Brain microvascular endothelial cell (primary cell): ENCODE data around the gene KREMEN2.

Source experiments
- DNase-seq: peaks from one replicate; pipeline ENCODE4 v3.0.0-alpha.2; 2020
- H3K27ac ChIP-seq: fragments of 250-450 bp; sonication (Bioruptor Pico); 2 replicates; pipeline ENCODE4 v1.5.1; 2020; ENCODE audit warnings: mild to moderate bottlenecking, moderate library complexity
- H3K27me3 ChIP-seq: fragments of 250-450 bp; sonication (Bioruptor Pico); replicated peaks from 2 replicates; pipeline ENCODE4 v1.5.1; 2020; ENCODE audit warnings: mild to moderate bottlenecking
- H3K36me3 ChIP-seq: fragments of 250-450 bp; sonication (Bioruptor Pico); replicated peaks from 2 replicates; pipeline ENCODE4 v1.5.1; 2020; ENCODE audit warnings: mild to moderate bottlenecking
- H3K4me3 ChIP-seq: 2 replicates; pipeline ENCODE4 v1.5.1; 2011; ENCODE audit warnings: low read depth, mild to moderate bottlenecking, control low read depth, low read length, moderate library complexity
- in situ Hi-C: cut with HindIII; loops from 2 replicates; pipeline ENCODE4 v1.10.0; 2017; ENCODE audit warnings: low sequenced_read_pairs, low pct_ligation_motif_present
- TF ChIP-seq, protein P1 (sequence below): IDR thresholded peaks from 2 replicates; pipeline ENCODE4 v1.5.1; 2011; ENCODE audit warnings: low read depth, mild to moderate bottlenecking, moderate library complexity, low read length, control low read depth, inconsistent platforms; ENCODE audit errors: missing control alignments

Gene KREMEN2

DNA sequence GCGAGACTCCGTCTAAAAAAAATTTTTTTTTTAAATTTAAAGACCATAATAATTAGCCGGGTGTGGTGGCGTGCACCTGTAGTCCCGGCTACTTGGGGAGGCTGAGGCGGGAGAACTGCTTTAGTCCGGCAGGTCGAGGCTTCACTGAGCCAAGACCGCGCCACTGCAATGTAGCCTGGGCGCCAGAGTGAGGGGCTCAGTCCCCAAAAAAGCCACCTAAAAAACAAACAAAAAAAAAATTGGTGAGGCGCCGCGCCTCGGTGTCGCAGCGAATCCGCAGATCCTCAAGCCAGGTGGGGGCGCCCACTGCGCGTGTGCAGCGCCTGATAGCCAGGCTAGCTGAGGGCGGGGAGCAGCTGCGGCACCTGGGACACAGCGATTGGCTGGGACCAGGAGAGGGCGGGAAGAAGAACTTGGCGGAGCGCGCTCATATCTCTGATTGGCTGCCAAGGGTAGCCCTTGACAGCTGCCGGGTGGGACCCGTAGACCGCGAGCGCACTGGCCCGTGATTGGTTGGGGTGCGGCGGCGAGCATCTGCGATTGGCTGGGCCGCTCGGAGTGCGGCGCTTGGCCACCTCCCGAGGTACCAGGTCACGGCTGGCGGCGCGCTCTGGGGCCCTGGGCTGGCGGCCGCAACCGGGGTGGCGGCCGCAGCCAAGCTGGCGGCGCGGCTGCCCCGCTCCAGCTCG is 39.7 kb downstream of the KREMEN2 start:
- Histone ChIP-seq H3K36me3 (no peaks in the 10 kb centered on the region), H3K27ac (no peak overlapping the region), H3K4me3 (no peak overlapping the region), H3K27me3 (peaks cover 23% of the 10 kb centered on the region)
- in situ Hi-C loops = no loop called here
- TF ChIP-seq, protein P1, sequence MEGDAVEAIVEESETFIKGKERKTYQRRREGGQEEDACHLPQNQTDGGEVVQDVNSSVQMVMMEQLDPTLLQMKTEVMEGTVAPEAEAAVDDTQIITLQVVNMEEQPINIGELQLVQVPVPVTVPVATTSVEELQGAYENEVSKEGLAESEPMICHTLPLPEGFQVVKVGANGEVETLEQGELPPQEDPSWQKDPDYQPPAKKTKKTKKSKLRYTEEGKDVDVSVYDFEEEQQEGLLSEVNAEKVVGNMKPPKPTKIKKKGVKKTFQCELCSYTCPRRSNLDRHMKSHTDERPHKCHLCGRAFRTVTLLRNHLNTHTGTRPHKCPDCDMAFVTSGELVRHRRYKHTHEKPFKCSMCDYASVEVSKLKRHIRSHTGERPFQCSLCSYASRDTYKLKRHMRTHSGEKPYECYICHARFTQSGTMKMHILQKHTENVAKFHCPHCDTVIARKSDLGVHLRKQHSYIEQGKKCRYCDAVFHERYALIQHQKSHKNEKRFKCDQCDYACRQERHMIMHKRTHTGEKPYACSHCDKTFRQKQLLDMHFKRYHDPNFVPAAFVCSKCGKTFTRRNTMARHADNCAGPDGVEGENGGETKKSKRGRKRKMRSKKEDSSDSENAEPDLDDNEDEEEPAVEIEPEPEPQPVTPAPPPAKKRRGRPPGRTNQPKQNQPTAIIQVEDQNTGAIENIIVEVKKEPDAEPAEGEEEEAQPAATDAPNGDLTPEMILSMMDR = peak; percentile 55
- DNase-seq = peak; percentile 96

DNA sequence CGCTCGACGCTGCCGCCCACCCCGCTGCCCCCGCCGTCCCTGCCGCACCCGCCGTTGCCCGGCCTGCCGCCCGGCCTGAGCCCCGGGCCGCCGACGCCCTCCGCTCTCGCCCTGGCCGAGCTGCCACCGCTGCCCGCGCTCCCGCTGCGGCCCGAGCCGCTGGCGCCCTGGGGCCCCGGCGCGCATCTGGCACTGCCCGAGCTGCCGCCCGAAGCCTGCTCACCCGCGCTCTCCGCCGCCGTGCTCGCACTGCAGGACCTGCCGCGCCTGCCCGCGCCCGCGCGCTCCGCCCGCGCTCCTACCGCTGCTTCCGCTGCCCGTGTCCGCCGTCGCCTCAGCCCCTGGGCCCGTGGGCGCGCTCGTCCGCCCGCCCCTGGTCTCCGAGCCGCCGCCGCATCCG is 40.2 kb downstream of the KREMEN2 start:
- no peak overlapping the region for H3K4me3 ChIP-seq
- H3K27me3 ChIP-seq = peaks cover 26% of the 10 kb centered on the region
- in situ Hi-C loops = no loop called here
- no peak overlapping the region for H3K27ac ChIP-seq
- no peak for DNase-seq
- TF ChIP-seq, protein P1 = no peak
- H3K36me3 ChIP-seq = no peaks in the 10 kb centered on the region

DNA sequence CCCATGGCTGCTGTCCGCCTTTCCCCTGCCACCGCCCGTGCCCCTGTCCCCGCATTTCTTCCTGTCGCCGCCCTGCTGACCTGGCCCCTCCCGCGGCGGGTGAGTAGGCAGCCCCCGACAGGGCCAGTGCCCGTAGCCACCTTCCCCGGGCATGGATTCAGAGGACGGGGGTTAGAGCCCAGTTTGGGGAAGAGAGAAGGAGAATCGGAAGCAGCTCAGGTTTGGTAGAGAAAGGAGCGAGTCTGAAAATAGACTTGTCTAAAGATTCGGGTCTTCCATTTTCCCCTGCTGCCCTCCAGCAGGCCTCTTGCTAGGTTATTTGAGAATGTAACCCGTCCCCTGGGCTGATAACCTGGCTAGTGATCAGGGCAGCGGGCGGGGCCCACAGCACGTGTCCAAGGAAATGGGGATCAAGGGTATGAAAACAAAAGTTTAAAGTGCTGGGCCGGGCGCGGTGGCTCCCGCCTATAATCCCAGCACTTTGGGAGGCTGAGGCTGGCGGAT is 40.8 kb downstream of the KREMEN2 start:
- no peak for DNase-seq
- Histone ChIP-seq H3K27ac (no peak overlapping the region), H3K27me3 (peaks cover 27% of the 10 kb centered on the region), H3K36me3 (no peaks in the 10 kb centered on the region), H3K4me3 (no peak overlapping the region)
- TF ChIP-seq, protein P1 = no peak
- in situ Hi-C loops = no loop called here

DNA sequence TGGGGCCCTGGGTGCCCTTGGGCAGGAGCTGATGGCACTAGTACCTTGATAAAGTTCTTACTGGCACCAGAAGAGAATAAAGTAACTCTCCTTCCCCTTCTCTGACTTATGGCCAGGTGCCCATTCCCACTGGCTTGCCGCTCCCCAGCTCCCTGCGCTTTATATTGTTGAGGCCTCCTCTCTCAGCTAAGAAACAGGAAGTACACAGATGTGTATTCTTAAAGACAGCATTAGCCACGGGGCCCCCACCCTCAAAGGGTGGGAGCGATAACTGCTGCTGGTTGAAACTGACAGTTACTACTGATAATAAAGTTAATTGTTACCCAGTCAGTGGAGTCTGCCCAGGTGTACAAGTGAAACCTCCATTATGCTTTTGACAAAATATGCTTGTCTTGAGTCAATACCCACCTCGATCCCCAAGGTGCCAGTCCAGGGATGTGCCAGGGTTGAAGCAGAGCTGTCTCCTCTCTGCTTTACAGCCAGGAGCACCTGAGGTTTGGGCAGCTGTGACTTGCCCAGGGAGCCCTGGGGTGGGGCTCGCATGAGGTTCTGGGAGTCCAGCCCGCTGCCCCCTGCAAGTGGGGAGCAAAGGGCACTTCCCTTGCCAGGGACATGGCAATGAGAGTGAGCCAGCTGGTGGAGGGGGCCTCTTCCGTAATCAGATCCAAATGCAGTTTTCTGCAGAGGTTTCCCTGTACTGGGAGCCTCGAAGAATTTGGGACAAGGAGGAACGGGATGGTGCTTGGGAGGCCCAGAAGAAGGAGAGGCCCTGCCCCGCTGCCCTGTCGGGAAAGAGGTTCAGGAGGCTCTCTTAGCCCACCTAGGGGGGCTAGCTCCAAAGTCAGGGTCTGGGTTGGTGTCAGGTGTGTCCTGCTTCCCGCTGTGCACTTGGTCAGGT is 43.2 kb downstream of the KREMEN2 start:
- in situ Hi-C loops = no loop called here
- DNase-seq = no peak
- Histone ChIP-seq H3K27me3 (peaks cover 42% of the 10 kb centered on the region), H3K27ac (no peak overlapping the region), H3K36me3 (no peaks in the 10 kb centered on the region), H3K4me3 (no peak overlapping the region)
- TF ChIP-seq, protein P1 = no peak

DNA sequence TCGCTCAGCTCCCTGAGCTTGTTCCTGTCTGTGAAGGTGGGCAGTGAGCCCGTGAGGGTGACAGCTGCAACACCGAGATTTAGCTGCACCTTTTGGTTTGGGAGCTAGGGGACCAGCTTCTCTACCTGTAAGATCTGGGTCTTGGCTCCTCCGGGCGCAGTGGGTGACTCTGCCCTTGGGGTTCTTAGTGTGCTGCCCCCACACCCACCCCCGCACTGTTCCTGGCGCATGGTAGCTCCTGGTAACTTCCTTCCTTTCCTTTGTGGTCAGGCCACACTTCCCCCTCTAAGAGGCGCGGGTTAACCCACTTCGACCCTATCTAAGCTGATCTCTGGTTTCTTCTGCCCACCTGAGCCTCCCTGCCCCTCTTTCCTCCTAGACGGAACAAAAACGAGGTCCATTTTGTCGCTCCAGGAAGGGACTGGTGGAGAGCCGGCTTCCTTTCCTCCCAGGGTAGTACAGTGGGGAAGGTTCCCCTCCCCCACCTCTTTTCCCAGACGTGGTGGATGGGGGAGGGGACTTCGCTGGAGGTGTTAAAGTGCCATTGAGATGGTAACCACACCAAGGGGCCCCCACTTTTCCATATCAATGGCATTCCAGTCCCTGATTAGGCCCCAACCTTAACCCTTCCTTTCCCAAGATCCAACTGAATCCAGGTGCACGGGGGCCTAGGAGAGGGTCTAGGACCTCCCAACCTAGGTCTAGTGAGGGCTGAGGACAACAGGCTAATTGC is 44.0 kb downstream of the KREMEN2 start:
- Histone ChIP-seq H3K27me3 (peaks cover 50% of the 10 kb centered on the region), H3K36me3 (no peaks in the 10 kb centered on the region), H3K4me3 (no peak overlapping the region), H3K27ac (no peak overlapping the region)
- TF ChIP-seq, protein P1 = no peak
- DNase-seq = no peak
- in situ Hi-C loops = no loop called here
